Stomach smooth muscle (tissue), 2 donors: ENCODE data around the gene NAV2.
"Not testable (repeated sequence)": the region's sequence is repeated elsewhere in the genome, so short reads cannot be mapped to it uniquely, and the experiment has no call there.

ENCODE experiments used
- H3K27ac ChIP-seq: one replicate; pipeline ENCODE4 v1.7.0; 2013; ENCODE audit warnings: mild to moderate bottlenecking, low read length, inconsistent platforms
- H3K27me3 ChIP-seq, 2 donors: one replicate each; pipeline ENCODE4 v1.7.0; 2013; ENCODE audit warnings: low read length in 2 of 2; ENCODE audit not compliant: insufficient read depth in 2 of 2, control insufficient read depth in 1 of 2
- H3K36me3 ChIP-seq, 2 donors: one replicate each; pipeline ENCODE4 v1.7.0; 2013; ENCODE audit warnings: low read length in 2 of 2; ENCODE audit not compliant: control insufficient read depth in 2 of 2, insufficient read depth in 2 of 2
- H3K4me1 ChIP-seq: one replicate; pipeline ENCODE4 v1.7.0; 2013; ENCODE audit warnings: low read length; ENCODE audit not compliant: control insufficient read depth, insufficient read depth
- H3K4me3 ChIP-seq, 2 donors: one replicate each; pipeline ENCODE4 v1.7.0; 2013; ENCODE audit warnings: low read length in 2 of 2
- H3K9ac ChIP-seq, 2 donors: one replicate each; pipeline ENCODE4 v1.7.0; 2013; ENCODE audit warnings: low read length in 2 of 2, mild to moderate bottlenecking in 1 of 2
- H3K9me3 ChIP-seq, 2 donors: one replicate each; pipeline ENCODE4 v1.7.0; 2013; ENCODE audit warnings: low read length in 2 of 2; ENCODE audit not compliant: control insufficient read depth in 2 of 2
- donor health status: healthy.
- donor health status: Pancreatic carcinoma.

Gene NAV2

DNA sequence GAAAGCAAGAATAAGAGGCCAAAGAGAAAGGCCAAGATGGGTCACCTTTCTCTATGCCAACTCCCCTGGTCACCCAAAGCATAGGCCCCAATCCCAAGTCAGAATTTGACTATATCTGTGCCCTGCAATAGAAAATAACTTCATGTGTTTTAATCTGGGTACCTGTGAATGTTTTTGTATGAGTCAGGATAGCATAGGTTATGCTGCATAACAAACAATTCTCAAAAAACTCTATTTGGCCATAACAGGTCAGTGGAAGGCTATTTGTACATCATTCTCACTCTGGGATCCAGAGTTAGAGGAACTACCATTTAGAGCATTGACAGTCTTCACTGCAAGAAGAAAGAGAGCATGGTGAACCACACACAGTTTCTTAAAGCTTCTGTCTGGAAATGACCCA lies 280.4 kb downstream of the NAV2 start:
- H3K9ac ChIP-seq, result no peak overlapping the region
- no peaks in the 10 kb centered on the region for H3K9me3 ChIP-seq
- peaks cover 20% of the 10 kb centered on the region for H3K4me1 ChIP-seq
- H3K4me3 ChIP-seq, result no peak overlapping the region
- H3K27me3 ChIP-seq, result no peaks in the 10 kb centered on the region
- no peak overlapping the region for H3K27ac ChIP-seq
- H3K36me3 ChIP-seq, result peaks cover 16 to 22% of the 10 kb centered on the region in 2 donors

DNA sequence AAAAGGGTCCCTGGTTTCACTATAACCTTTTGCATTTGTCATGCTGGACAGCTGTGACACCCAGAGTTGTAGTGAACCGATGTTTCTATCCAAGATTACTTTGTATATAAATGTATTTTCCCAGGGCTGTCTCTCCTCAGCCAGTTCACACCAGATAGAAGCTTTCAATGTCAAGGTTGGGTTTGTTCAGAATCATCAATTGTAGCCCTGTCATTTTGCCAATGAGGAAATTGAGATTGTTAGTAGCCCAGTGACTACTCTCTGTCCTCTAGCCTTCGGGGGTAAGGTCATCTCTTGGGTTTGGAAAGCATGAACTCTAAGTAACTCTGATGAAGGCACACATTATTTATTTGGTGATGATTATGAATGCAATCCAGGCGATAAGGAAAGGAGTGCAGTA lies 282.0 kb downstream of the NAV2 start:
- Histone ChIP-seq H3K27ac (no peak overlapping the region), H3K36me3 (peaks cover 14 to 26% of the 10 kb centered on the region in 2 donors), H3K9ac (no peak overlapping the region), H3K27me3 (no peaks in the 10 kb centered on the region), H3K4me3 (no peak overlapping the region), H3K4me1 (peaks cover 12% of the 10 kb centered on the region), H3K9me3 (no peaks in the 10 kb centered on the region)

DNA sequence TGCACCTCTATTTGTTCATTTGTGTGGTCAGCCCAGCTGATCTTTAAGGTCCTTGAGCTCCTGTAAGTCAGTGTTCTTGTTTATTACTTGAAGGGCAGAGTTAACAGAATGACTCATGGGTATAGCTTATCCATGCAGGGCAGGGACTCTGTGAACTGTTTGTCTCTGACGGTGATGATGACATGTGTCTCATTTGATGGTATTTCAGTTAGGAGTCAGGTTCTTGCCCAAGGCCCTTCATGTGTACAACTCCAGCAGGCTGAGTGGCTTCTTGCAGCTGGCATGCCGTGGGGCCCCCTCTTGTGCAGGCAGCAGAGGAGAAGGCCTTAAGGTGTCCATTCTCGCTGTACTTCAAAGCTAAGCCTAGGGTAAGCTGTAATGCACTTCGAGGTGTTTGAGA lies 282.5 kb downstream of the NAV2 start:
- no peak overlapping the region for H3K9ac ChIP-seq
- peaks cover 15% of the 10 kb centered on the region for H3K4me1 ChIP-seq
- H3K9me3 ChIP-seq, result no peaks in the 10 kb centered on the region
- no peaks in the 10 kb centered on the region for H3K27me3 ChIP-seq
- H3K4me3 ChIP-seq, result no peak overlapping the region
- H3K36me3 ChIP-seq, result peaks cover 15 to 21% of the 10 kb centered on the region in 2 donors
- H3K27ac ChIP-seq, result no peak overlapping the region

DNA sequence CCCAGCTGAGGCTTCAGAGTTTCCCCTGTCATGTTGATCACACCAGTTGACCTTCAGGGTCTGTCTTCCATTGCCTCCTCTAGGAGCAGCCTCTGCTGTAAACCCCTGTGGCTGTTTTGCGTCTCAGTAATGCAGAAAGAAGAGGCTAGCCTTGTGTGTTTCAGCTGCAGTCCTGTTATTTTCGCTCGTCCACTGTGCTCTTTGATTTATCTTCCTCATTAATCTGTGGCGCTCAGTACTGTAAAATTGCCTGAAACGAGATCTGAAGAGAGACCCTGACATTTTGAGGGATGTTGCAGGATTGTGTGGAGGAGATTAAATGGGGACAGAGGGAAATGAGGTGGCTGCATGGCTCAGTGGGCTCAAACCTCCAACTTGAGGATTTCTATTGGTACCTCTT lies 283.9 kb downstream of the NAV2 start:
- Histone ChIP-seq H3K4me3 (no peak overlapping the region), H3K27ac (no peak overlapping the region), H3K36me3 (peaks cover 20 to 22% of the 10 kb centered on the region in 2 donors), H3K9me3 (no peaks in the 10 kb centered on the region), H3K27me3 (no peaks in the 10 kb centered on the region), H3K9ac (no peak overlapping the region), H3K4me1 (peaks cover 20% of the 10 kb centered on the region)

DNA sequence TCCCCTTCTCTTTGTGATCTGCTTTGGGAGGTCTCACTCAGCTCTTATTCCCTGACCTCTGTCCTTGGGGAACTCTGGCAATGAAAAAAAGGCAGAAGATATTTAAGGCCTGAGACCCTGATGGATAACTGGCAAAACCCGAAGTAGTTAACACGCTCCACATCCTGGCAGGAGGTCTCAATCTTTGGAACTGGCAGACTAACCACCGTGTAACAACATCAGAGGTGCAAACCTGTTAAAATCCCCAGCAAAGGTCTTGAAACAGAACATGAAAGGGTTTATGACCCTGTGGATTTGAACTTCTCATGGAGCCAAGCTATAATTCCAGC lies 287.3 kb downstream of the NAV2 start:
- no peak overlapping the region for H3K27ac ChIP-seq
- H3K27me3 ChIP-seq, result no peaks in the 10 kb centered on the region
- peaks cover 21 to 30% of the 10 kb centered on the region in 2 donors for H3K36me3 ChIP-seq
- H3K4me1 ChIP-seq, result peaks cover 23% of the 10 kb centered on the region
- H3K9ac ChIP-seq, result no peak overlapping the region
- no peaks in the 10 kb centered on the region for H3K9me3 ChIP-seq
- no peak overlapping the region for H3K4me3 ChIP-seq

DNA sequence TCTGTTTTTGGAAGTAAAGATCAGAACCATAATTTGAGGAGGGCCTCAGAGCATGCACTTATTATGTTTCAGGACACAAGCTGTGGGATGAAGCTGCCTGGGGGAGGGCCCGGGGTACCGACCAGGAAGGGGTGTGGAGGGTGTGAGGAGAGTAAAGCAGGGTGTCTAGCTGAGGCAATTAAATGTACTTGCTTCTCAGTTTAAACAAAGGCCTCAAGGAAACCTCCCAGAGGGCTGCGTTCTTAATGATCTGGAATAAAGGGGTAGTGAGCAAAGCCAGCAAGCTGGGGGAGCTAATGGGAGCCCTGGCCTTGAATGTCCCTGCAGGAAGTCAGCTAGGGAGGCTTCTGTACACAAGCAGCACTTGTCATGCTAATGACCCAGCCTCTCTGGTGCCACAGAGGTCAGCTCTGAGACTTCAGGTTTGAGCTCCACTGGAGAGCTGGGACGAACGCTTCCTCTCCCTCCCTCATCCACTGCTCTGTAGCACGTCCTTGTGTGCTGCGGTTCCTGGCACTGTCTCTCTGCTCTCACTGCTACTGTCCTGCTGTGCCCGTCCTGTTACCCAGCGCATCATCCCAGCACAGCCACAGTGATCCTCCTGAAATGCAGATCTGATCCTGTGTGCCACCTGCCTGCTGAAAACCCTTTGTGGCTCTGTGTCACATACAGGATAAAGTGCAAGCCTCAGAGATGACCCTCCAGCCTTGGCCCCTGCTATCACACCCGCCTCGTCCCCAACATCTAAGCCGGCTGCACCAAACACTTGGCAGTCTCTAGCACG lies 287.9 kb downstream of the NAV2 start:
- peaks cover 18% of the 10 kb centered on the region for H3K4me1 ChIP-seq
- H3K27me3 ChIP-seq, result no peaks in the 10 kb centered on the region
- peaks cover 21 to 30% of the 10 kb centered on the region in 2 donors for H3K36me3 ChIP-seq
- no peaks in the 10 kb centered on the region for H3K9me3 ChIP-seq
- H3K27ac ChIP-seq, result no peak overlapping the region
- no peak overlapping the region for H3K4me3 ChIP-seq
- H3K9ac ChIP-seq, result no peak overlapping the region

DNA sequence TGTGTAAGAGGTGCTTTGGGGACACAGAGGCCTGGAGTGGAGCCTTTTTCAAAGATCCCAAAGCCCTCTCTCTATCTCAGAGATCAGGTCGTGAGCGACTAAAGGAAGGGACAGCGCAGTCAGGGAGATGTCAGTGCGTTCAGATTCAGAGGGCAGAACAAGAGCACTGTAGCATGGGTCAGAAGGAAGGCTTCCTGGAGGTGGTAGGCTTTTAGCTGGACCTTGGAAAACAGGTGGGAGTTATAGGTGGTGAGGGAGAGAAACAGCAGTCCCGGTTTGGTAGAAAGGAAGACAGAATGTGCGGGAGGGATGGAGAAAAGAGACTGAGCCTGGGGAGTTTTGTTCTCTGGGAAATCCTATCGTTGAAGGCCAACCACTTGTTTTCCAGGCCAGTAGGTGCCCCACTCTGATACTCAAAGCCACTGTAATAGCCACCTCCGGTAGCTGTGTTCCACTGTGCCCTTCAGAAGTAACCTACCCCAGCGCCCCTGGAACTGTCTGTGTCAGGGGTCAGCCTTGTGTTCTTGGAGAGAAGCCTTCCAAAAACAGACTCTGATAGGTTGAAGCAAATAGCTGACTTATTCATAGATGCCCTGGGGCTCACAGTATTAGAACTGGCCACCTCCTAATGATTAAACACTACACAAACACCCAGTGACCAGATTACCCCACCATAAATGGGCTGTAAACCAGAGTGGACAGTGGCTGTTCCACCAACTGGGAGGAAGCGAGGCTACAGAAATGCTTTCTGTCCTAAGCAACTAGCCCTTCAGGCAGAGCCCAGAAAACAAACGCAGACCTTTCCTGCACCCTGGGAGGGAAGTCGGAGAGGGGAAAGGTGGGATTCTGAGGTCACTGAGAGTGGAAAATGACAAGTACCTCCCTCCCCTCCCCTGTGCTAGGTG lies 289.9 kb downstream of the NAV2 start:
- no peak overlapping the region for H3K27ac ChIP-seq

DNA sequence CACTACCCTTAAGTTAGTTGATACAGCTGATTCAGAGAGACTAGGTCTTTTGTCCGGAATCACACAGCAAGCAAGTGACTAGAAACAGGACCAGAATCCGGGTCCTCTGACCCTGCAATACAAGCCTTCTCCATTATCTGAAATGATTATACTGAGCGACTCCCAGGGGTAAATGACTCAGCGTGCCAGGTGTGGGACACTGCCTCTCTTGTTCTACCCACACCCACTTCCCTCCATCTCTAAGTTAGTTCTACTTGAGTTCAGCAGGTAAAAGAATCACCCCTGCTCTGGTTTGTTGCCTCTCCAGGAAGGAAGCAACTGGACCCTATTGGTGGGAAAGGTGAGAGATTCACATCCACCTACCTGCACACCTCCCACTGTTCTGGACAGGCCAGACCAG lies 290.7 kb downstream of the NAV2 start:
- Histone ChIP-seq H3K9me3 (no peaks in the 10 kb centered on the region), H3K9ac (no peak overlapping the region), H3K4me1 (peaks cover 30% of the 10 kb centered on the region), H3K27me3 (no peaks in the 10 kb centered on the region), H3K27ac (no peak overlapping the region), H3K4me3 (no peak overlapping the region), H3K36me3 (peaks cover 21 to 23% of the 10 kb centered on the region in 2 donors)

More for the DNA sequence above, 289.9 kb downstream of the NAV2 start:
- Histone ChIP-seq H3K27me3 (no peaks in the 10 kb centered on the region), H3K9ac (peak overlapping the region in 1 of 2 donors; percentile 13), H3K9me3 (no peaks in the 10 kb centered on the region), H3K4me1 (peaks cover 22% of the 10 kb centered on the region), H3K36me3 (peaks cover 23% of the 10 kb centered on the region in 2 donors), H3K4me3 (no peak overlapping the region)

DNA sequence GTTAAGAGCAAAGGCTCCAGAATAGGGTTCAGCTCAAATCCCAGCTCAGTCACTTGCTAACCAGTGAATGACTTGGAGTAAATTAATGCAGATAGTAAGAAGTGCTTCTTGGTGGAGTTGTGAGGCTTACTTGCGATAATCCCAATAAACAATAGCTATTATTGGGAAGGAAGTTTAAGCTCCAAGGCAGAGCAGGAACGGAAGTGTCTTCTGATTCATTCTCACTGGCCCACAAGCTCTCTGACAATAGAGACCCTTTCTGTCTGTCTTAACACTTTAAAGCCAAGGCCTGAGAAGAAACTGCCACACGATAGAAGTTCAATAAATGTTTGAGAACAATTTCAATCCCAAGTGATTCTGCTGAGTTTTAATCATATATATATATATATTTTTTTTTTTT lies 292.2 kb downstream of the NAV2 start:
- Histone ChIP-seq H3K27me3 (no peaks in the 10 kb centered on the region), H3K4me1 (peaks cover 29% of the 10 kb centered on the region), H3K4me3 (no peak overlapping the region), H3K36me3 (peaks cover 18 to 23% of the 10 kb centered on the region in 2 donors), H3K9me3 (no peaks in the 10 kb centered on the region), H3K9ac (no peak overlapping the region), H3K27ac (no peak overlapping the region)

DNA sequence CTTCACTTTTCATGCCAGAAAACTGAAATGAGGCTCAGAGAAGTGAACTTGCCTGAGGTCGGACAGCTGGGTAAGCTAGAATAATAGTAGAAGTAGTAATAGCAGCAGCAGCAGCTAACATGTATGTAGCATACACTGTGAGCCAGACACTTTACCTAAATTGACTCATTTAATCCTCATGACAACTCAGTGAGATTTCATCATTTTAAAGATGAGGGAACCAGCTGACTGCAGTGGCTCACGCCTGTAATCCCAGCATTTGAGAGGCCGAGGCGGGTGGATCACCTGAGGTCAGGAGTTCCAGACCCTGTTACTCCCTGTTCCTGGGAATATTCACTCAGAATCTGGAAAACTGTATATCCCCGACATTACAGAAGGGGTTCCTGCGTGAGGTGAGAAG lies 293.1 kb downstream of the NAV2 start:
- no peak overlapping the region for H3K9ac ChIP-seq
- H3K27me3 ChIP-seq, result no peaks in the 10 kb centered on the region
- H3K9me3 ChIP-seq, result no peaks in the 10 kb centered on the region
- H3K27ac ChIP-seq, result no peak overlapping the region
- H3K4me3 ChIP-seq, result no peak overlapping the region
- peaks cover 15 to 17% of the 10 kb centered on the region in 2 donors for H3K36me3 ChIP-seq
- peaks cover 22% of the 10 kb centered on the region for H3K4me1 ChIP-seq

DNA sequence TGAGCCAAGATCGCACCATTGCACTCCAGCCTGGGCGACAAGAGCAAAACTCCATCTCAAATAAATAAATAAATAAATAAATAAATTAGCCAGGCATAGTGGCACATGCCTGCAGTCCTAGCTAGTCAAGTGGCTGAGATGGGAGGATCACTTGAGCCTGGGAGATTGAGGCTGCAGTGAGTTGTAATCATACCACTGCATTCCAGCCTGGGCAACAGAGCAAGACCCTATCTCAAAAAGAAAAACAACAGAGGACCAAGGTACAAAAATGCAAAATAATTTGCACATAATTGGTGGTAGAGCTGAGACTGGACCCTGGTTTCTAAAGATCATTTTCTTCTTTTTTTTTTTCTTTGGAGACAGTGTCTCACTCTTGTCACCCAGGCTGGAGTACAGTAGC lies 294.0 kb downstream of the NAV2 start:
- not testable (repeated sequence) for H3K27ac ChIP-seq, H3K9ac ChIP-seq, H3K4me3 ChIP-seq, H3K27me3 ChIP-seq, H3K9me3 ChIP-seq
- Histone ChIP-seq H3K36me3 (peaks cover 13 to 14% of the 10 kb centered on the region in 2 donors), H3K4me1 (peaks cover 22% of the 10 kb centered on the region)
